ENCODE measurements around the gene BCL11A.
A peak's percentile ranks its signal among the peaks of the same experiment; 100 is the strongest.

Gene BCL11A

DNA sequence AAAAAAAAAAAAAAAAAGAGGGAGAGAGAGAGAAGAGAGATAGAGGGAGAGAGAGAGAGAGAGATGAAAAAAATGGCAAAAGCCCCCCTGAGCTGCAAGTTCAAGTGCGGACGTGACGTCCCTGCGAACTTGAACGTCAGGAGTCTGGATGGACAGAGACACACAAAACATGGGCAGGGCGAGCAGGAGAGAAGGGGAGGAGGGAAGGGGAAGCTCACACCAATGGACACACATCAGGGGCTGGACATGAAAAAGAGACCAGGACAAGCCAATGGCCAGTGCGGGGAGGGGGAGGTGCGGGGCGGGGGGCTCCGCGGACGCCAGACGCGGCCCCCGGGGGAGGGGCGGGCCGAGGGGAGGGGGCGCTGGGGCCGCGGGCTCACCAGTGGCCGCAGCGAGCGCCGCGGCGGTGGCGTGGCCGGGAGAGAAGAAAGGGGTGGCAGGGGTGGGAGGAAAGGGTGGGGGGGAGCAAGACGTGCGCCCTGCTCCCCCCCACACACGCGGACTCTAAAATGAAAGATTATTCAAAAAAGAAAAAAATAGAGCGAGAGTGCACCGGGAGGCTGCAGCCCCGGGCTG, at the start of gene BCL11A:
TSS of gene BCL11A (minus strand) at position 160 of the 579 bp plus-strand sequence. CDS start 384 bp downstream, outside the sequence.
- peak; percentile 68 for DNase-seq (ENCODE audit: low spot score)

DNA sequence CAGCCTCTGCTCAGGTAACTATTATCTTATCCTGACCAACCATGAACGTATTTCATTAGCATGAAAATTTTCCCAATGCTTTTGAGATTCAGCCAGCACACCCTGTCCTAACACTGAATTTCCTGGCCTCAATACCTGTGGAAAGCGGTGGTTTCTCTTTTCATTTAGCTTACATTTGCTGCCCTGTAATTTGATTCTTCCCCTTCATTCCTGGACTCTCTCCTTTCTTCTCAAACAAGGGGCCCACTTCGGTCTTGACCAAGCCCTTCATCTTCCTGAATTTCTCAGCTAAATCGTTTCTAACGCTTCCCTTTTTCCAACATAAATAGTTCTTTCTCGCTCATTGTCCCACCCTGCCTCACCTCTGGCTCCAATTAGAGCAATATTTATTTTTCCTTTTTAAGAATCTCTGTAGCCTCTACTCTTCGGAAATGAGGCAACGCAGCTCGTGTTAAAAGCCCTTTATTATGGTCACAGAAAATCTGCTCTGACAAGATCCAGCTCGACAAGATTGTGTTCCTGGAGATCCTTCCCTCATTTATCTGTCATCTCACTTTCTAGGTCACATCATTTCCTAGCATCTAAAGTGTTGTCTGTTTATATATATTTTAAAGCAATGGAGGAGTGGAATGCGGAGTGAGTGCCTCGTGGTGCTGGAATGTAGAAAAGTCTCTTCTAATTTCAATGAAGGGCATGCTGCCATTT, 49.5 kb upstream of the BCL11A start:
- no peak for DNase-seq (ENCODE audit: low spot score)

DNA sequence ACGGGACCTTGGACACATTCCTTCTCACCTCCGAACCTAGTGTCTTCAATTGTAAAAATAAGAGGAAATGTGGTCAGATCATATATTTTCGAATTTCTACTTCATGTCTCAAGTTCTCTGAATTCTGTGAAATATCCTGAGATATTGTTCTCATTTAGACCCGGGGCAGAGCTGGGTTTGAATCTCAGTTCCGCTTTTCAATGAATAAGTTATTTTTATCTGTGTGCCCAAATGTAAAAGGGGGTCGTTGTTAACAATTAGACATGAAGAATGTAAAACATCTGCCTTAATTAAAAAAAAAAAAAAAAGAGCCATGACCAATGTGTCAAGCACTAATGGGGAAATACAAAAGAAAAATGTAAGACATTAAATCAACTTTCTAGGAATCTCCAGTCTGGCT, 48.9 kb upstream of the BCL11A start:
- no peak for DNase-seq (ENCODE audit: low spot score)

DNA sequence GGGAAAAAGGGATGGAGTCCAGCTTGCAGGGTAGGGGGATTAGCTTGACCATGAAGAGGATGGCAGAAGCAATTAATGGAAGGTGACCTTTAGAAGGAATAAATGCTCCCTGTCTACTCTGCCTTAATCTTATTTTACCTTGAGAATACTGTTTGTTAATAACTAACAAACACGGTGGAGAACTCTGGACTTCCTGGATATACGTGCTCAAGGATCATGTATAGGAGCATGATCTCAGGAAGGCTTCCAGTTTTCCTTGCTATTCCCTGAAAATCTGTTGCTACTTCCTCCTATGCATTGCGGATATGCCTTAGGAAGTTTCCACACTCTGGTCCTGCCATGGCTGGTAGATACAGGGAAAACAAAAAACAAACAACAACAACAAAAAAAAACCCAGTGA, 44.8 kb upstream of the BCL11A start:
- DNase-seq (ENCODE audit: low spot score) = no peak

DNA sequence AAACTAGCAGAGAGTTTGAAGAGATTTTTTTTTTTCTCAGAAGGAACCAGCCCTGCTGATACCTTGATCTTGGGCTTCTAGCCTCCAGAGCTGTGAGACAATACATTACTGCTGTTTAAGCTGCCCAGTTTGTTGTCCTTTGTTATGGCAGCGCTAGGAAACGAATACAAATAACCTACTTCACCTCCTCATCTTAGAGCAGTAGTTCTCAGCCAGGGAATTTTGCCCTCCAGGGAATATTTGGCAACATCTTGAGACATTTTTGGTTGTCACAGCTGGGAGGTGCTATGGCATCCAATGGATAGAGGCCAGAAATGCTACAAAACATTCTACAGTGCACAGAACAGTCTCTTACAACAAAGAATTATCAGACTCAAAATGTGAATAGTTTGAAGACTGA, 43.9 kb upstream of the BCL11A start:
- no peak for DNase-seq (ENCODE audit: low spot score)

DNA sequence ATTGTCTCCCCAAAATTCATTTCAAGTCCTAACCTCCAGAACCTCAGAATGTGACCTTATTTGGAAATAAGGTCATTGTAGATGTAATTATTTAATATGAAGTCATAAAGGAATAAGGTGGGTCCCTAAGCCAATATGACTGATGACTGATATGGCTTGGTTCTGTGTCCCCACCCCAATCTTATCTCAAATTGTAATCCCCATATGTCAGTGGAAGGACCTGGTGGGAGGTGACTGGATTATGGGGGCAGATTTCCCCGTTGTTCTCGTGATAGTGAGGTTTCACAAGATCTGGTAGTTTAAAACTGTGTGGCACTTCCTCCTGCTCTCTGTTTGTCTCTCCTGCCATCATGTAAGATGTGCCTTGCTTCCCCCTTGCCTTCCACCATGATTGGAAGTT, 43.0 kb upstream of the BCL11A start:
- no peak for DNase-seq (ENCODE audit: low spot score)

DNA sequence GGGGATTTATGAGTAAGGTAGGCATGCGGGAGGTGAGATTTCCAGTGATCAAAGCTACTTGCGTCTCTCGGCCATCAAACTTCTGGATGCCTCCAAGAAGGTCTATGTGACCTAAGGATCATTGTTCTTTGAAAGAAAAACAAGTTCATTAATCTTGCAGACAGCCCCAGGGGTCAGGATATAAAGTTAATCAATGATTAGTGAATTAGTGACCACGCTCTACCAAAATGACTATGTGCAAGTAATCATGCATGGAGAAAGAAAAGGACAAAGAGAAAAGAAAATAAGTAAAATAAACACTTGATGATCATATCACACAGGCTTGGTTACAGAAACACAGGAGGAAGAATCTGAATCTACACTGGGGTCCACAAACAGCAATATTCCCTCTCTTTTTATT, 42.5 kb upstream of the BCL11A start:
- no peak for DNase-seq (ENCODE audit: low spot score)

DNA sequence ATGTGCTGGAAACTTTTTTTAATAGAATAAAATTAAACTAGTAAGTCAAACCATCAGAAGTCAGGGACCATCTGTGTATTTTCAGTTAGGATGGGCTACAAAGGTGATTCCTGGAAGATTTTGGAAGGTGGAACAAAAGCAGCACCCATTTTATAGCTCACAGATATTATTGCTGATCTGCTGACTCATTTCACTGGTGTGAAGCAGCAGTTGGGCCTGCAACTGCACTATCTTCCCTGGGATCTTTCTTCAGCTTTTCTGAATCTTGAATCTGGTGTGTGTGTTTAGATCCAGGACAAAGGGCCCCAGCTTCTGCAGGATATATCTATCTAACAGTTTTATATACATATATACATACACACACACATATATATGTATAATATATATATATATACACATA, 35.6 kb upstream of the BCL11A start:
- no peak for DNase-seq (ENCODE audit: low spot score)

DNA sequence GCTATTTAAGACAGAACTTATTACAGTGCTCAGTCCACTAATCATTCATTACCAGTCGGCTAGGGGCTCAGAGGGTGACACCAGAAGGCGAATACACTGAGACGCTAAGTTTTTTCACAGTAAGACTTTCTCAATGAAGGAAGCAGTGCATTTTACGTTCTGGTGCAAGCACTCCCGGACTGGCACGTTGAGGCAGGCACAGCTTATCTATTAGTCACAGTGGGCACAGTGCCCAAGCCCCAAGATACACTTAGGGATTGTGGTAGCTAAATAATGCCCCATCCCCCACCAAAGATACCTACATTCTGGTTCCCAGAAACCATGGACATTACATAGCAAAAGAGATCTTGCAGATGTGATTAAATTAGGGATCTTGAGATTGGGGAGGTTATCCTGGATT, 32.6 kb upstream of the BCL11A start:
- DNase-seq (ENCODE audit: low spot score) = no peak

DNA sequence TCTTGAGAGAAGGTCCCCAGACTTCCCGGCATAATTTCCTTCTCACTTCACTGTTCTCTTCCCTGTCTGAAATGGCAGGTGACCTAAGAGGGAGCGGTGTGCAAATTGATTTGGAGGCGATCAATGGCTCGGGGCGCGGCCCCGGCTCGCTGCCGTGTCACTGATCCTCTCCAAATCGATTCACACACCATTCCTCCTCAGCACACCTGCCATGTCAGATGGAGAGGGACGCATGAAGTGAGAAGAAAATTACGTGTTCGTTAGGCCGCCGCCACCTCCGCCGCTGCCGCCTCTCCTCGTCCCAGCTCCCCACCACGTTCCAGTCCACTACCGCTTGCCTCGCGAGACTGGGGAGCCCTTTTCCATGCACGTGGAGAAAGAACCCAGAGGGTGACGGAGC, 31.8 kb upstream of the BCL11A start:
- no peak for DNase-seq (ENCODE audit: low spot score)

DNA sequence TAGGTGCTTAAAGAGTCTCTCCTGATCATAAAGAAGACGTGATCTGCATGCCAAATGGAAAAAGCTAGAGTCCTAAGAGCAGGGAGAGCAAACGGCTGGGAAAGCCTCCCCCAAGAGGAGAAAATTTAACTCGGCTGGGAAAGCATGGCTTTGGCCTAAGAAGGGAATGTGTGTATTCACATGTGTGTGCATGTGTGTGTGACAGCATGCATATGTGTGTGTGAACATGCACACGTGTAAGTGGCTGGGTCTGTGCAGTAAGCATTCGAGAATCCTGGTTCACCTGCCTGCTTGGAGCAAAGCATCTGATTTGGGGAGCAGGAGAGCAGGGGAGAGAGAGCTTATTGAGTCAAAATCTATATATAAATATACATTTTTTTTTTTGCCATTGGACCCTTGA, 30.1 kb upstream of the BCL11A start:
- no peak for DNase-seq (ENCODE audit: low spot score)

DNA sequence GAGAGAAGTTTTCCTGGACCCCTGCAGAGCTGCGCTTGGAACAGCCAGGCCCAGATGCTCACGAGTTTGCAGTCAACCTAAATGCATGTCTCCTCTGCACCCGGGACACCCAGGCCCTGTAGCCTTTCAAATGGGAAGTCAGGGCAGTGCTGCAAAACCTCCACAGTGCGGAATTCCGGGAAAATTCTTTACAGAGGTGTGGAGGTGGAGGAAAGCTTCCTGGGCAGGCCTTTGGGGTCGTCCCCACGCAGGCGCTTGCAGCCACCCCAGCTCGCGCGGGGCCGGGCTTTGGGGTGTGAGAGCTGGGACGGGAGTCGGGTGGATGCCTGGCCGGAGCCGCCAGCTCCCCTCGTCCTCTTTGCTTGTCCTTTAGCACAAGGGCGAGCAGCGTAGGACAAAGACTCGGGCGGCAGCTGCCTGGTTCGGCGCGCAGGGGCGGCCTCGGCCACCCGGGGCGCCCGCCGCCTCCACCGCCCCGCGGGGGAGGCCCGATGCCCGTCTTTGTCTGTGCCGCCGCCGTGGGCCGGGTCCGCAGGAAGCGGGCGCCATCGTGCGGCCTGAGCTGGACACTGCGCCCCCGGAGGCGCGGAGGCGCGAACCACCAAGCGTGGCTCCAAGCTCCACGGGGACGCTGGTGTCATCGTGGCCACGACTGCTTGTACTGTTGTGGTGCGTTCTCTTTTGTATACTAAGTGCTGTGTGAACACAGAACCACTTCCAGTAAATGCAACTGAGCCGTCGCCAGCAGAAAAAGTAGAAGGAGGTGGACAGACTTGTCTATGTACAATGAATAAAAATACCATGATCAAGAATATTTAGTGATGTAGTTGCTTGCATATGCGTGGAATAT, 28.2 kb upstream of the BCL11A start:
- DNase-seq (ENCODE audit: low spot score) = peak; percentile 74

DNA sequence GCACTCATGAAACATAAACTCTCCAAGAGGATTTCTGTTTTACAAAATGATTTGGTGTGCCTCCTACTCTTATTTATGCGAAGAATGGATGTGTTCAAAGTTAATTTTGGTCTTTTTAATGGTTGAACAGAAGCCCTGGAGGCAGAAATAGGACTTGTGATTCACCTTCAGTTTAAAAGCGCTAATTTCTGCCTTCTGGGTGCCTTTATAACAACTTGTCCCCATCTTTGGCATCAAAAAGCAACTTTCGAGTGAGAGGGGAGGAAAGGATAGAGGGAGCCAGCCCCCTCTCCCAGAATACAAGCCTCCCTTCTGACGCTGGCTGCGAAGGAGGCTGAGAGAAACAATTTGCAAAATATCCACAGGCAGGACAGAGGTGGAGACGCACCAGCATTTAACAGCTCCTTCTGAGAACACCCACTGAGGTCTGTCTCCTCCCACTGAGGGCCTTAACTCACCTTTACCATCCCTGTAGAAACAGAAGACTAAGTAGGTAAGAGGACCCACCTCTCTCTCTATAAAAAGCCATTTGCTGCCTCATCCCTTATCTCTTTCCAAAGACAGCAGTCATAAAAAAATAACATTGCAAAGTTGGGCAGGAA, 24.3 kb upstream of the BCL11A start:
- no peak for DNase-seq (ENCODE audit: low spot score)

DNA sequence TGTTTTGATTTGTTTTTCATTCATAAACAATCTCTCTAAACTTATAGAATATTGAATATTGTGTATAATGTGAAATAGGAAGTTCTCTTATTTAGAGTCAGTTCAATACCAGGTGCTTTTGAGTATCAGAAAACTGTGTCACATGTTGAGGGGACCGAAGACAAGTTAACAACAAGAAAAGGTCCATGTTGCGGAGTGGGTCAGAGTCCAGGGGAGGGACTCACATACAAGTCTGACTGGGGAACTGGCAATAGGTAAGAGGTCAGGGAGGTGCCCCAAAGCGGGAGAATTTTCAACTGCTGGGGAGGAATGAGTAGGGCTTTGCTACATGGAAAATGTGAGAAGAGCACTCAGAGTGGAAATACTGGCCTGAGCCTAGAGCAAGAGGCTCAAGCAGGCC, 19.8 kb upstream of the BCL11A start:
- no peak for DNase-seq (ENCODE audit: low spot score)

DNA sequence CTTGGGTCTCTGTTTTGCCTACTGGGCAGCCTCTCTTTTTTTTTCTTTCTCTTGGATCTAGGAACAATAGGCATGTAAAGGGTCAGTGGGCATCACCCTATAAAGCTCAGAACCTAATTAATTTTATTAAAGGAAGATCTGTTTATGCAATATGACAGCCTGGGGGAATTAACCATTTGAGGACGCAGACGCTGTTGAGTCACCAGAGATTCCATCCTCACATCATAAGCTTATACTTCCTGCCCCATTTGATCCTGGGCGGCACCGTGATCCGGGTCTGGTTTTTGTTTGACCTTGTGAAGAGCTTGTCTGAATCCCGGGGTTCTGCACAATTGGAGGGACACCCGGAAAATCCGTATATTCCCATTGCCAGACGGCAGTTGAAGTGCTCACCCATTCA, 16.8 kb upstream of the BCL11A start:
- no peak for DNase-seq (ENCODE audit: low spot score)

DNA sequence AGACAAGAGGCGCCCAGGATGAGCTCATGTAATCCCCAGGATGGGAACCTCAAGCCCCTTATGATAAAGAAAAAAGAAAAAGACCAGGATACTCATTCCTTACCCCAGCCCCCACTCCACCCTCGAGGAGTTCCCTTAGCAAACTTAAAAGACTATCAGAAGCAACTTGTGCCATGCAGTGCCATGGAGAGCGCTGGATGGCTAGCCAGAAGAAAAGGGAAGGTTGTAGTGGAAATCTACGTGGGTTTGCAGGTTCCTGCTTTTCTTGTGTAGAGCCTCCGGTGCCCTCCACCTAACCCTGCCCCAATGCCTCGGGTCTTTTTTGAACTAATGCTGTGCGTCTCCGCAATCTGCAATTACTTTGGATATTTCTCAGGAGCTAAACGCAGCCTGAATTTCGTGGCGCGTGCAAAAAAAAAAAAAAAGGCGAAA, 16.2 kb upstream of the BCL11A start:
- no peak for DNase-seq (ENCODE audit: low spot score)

DNA sequence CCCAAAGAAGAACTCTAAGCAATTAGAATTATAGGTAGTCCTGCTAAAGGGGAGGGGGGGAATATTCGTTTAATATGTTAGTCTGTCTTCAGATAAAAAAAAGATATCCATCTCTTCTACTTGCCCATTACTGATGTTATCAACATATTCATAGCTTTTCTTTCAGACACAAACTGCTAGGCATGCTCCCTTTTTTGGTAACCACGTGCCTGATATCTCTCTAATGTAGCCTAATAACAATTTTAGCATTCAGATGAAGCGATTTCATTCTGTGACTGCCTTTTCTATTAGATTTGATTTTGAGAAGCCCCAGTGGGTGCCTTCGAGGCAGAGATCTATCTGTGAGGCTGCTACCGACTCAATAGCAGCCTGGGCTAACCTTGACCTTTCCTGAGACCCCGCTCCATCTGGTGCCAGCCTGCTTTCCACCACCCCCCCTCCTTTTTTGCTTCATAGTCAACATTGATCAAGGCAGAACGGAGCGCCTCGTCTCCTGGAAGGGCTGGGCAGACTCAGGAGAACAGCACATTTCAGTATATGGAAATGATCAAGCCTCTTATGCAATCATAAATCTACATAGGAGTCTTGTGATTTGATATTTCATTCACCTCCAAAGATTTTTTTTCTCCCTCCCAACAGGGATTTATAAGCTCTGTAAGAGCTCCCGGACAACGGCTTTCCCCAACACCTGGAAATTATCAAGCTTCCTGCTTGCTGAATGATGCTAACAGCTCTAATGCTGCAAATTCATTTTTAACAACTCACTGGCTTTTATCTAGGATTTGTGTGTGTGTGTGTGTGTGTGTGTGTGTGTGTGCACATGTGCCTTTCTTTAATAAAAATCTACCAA, 14.7 kb upstream of the BCL11A start:
- DNase-seq (ENCODE audit: low spot score) = no peak

DNA sequence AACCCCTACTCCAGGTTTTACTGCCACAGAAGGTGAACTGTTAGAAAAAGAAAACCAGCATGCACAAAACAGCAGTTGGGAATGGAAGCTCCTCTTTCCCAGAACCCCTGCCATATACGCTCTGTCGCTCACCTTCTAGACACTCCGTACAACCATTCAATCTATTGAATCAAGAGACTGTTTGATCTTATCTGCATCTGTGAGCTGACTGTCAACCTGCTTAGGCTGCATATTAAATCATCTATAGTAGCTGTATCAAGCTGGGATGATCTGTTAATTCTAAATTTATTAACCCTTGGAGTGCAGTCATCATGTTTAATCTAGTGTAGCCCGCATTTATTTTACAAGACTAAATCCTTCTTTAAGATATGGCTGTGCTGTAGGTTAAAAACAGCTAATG, 13.6 kb upstream of the BCL11A start:
- no peak for DNase-seq (ENCODE audit: low spot score)

DNA sequence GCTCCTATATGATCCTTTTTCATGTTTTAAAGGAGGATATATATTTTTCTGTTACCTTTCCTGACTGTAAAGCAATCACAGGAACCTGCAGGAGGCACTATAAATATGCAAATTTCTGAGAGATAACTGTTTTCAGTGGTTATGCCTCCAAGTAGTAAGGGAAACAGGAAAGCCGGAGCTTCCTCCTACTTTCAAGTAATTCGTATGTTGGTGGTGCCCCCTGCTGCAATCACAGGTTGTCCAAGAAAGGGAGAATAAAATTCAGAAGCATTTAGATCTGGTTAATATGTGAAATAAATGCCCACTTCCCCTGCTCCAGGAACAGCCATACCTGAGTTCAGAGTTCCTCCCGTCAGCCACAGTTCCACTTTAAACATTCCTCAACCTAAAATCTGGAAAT, 12.0 kb upstream of the BCL11A start:
- DNase-seq (ENCODE audit: low spot score) = no peak

DNA sequence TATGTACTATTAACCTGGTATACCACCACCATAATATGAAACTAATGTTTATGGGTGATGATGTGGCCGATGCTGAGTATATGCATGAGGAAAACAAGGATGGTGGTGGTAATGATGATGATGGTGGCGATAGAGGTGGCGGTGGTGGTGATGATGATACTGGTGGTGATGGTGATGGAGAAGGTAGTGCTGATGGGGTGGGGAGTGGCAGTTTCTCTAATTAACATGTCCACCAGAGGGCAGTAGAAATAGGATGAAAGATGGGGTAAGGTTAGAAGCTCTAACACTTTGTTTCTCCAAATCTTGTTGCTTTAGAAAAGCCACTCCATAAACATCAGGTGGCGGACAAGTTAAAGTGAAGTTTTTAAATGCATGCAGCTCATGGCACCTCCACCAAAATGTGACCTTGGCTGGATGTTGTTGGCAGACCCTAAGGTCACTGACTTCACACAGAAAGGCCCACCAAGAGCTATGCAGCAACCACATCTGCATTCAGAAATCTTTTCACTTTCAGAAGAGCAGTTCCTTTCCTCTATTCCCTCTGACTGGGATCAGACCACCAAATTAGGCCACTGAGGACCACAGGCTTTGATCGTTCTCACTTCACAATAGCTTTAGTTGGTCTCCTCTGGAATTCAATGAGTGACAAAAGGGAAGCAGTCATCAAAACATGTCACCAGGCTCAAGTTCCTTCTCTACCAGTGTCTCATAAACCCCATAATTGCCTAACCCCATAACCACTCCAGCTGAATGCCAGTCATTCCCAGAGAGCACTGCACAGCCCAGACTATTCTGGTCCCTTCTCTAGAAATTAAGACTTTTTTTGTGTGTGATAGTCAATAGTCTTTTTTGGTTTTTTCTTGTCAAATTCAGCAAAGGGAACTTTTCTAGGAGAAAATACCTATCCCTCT, 7.5 kb upstream of the BCL11A start:
- peak; percentile 37 for DNase-seq (ENCODE audit: low spot score)

DNA sequence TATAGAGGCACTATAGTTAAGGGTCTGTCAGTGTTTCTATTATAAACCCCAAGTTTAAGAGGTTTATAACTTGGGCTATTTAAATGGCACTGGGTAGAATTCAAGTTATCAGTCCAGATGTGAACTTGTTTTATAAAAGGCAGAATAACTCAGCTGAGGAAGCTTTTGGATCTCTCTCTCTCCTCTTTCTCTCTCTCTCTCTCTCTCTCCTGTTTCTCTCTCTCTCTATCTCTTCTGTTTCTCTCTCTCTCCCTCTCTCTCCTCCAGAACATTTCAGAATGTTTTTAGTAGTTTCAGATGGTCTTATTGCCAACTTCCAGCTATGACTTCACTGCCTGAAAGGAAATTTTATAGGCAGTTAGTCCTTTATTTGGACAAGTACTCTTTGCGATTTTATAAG, 6.4 kb upstream of the BCL11A start:
- DNase-seq (ENCODE audit: low spot score) = no peak
